HG02852 (cell line): ENCODE results near the gene FXYD2.

Experiments used
- ATAC-seq: cut with Tn5 transposase; IDR thresholded peaks from one replicate; pipeline ENCODE4 v1.9.1; 2021; ENCODE audit warnings: mild to moderate bottlenecking, moderate library complexity; ENCODE audit not compliant: unreplicated experiment

FXYD2 gene

GRCh38 chr11:117859061-117859460 is 34.5 kb upstream of the FXYD2 start:
- ATAC-seq = no peak

GRCh38 chr11:117857734-117858414 is 33.3 kb upstream of the FXYD2 start:
- ATAC-seq = no peak

GRCh38 chr11:117855912-117856651 is 31.5 kb upstream of the FXYD2 start:
- ATAC-seq = no peak

- no peak for ATAC-seq
Measured at GRCh38 chr11:117855186-117855845, 30.8 kb upstream of the FXYD2 start.

GRCh38 chr11:117852309-117852708 is 27.8 kb upstream of the FXYD2 start:
- no peak for ATAC-seq

- no peak for ATAC-seq
Measured at GRCh38 chr11:117851852-117852251, 27.3 kb upstream of the FXYD2 start.

GRCh38 chr11:117851106-117851505 is 26.6 kb upstream of the FXYD2 start:
- no peak for ATAC-seq

- ATAC-seq = no peak
Measured at GRCh38 chr11:117849781-117850414, 25.4 kb upstream of the FXYD2 start.

GRCh38 chr11:117843666-117844484 is 19.3 kb upstream of the FXYD2 start:
- no peak for ATAC-seq

GRCh38 chr11:117842131-117842941 is 17.8 kb upstream of the FXYD2 start:
- no peak for ATAC-seq

- ATAC-seq = no peak
Measured at GRCh38 chr11:117841551-117842031, 17.0 kb upstream of the FXYD2 start.

- no peak for ATAC-seq
Measured at GRCh38 chr11:117840881-117841550, 16.5 kb upstream of the FXYD2 start.

- no peak for ATAC-seq
Measured at GRCh38 chr11:117839936-117840813, 15.6 kb upstream of the FXYD2 start.

GRCh38 chr11:117839380-117839881 is 14.9 kb upstream of the FXYD2 start:
- ATAC-seq = no peak

- ATAC-seq = no peak
Measured at GRCh38 chr11:117838901-117839300, 14.4 kb upstream of the FXYD2 start.

- no peak for ATAC-seq
Measured at GRCh38 chr11:117837791-117838190, 13.2 kb upstream of the FXYD2 start.

GRCh38 chr11:117837070-117837776 is 12.7 kb upstream of the FXYD2 start:
- no peak for ATAC-seq
